Ovary (tissue), 3 donors: ENCODE measurements around the gene SLC25A47.

Experiments
- EP300 ChIP-seq: sonication (generic); formaldehyde crosslinking; IDR thresholded peaks from one replicate; pipeline ENCODE4 v1.6.1; 2017; ENCODE audit warnings: antibody characterized with exemption
- POLR2A ChIP-seq: fragments of 450-650 bp; IDR thresholded peaks from one replicate; pipeline ENCODE4 v1.6.1; 2017; ENCODE audit warnings: antibody characterized with exemption, mild to moderate bottlenecking, moderate library complexity
- TF ChIP-seq, protein P1 (sequence below), 3 donors: fragments of 450-650 bp in 2 of 3; fragments of 200-600 bp in 1 of 3; IDR thresholded peaks; one replicate each; pipeline versions ENCODE4 v1.5.1 to v1.8.0; 2016 to 2022; ENCODE audit warnings: antibody characterized with exemption in 3 of 3, mild to moderate bottlenecking in 1 of 3
- donor health status: DM: no; HTN: no; CAD: no.

GRCh38 chr14:100371773-100372172, 48.6 kb downstream of the SLC25A47 start:
- TF ChIP-seq, protein P1, sequence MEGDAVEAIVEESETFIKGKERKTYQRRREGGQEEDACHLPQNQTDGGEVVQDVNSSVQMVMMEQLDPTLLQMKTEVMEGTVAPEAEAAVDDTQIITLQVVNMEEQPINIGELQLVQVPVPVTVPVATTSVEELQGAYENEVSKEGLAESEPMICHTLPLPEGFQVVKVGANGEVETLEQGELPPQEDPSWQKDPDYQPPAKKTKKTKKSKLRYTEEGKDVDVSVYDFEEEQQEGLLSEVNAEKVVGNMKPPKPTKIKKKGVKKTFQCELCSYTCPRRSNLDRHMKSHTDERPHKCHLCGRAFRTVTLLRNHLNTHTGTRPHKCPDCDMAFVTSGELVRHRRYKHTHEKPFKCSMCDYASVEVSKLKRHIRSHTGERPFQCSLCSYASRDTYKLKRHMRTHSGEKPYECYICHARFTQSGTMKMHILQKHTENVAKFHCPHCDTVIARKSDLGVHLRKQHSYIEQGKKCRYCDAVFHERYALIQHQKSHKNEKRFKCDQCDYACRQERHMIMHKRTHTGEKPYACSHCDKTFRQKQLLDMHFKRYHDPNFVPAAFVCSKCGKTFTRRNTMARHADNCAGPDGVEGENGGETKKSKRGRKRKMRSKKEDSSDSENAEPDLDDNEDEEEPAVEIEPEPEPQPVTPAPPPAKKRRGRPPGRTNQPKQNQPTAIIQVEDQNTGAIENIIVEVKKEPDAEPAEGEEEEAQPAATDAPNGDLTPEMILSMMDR (IDR thresholded peaks at IDR 0.05): no peak
- TF ChIP-seq EP300 (no peak), POLR2A (no peak)
